Transverse colon (tissue), 4 donors: ENCODE measurements around the gene PIR.

Experiments used
- CTCF ChIP-seq, 5 experiments: fragments of 200-600 bp in 3 of 5; fragments of 450-650 bp in 2 of 5; sonication (generic) in 3 of 5; IDR thresholded peaks; 1 replicate in 2 of 5; 2 replicates in 3 of 5; pipeline ENCODE4 v1.5.1; 2016 to 2017; ENCODE audit warnings: antibody characterized with exemption in 5 of 5, inconsistent platforms in 3 of 5, mild to moderate bottlenecking in 2 of 5, moderate library complexity in 1 of 5
- POLR2AphosphoS5 ChIP-seq, 3 donors: sonication (generic); formaldehyde crosslinking; IDR thresholded peaks; one replicate each; pipeline ENCODE4 v1.6.1; 2016; ENCODE audit warnings: antibody characterized with exemption in 3 of 3

GRCh38 chrX:15373976-15374375 is 119.2 kb downstream of the PIR start:
- TF ChIP-seq CTCF (IDR thresholded peaks at IDR 0.05), result no peak
- no peak for TF ChIP-seq POLR2AphosphoS5 (IDR thresholded peaks at IDR 0.05)
